ENCODE data around the gene TRIM2. TPM values are rescaled to one million over a fixed set of nuclear protein-coding genes. Genes with fewer than 3 reads are reported as not detected.

The TRIM2 gene
- total RNA-seq, 1 donor from 2014 or later, result 120 TPM

DNA sequence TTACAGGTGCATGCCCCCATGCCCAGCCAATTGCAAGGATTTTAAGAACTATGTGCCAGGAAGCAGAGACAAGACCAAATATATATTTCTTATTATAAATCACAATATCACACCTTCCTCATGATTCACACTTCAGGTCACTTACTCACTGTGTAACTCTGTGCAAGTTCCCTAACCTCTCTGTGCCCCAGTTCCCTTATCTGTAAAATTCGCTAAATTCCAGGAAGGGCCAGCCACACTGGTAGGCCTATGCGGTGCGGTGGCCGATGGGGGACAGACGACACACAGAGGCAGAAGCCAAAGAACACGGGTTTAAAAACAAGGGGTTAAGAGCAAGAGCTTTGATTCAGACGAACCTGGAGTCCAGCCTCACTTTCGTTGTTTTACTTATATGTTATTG is 2.8 kb downstream of the TRIM2 start:
- Mint-ChIP-seq H3K9me3 (ENCODE audit: unreplicated experiment) (peaks cover 2% of the 10 kb centered on the region), H3K4me1 (ENCODE audit: low read depth, unreplicated experiment) (peaks cover 21% of the 10 kb centered on the region), H3K27me3 (ENCODE audit: unreplicated experiment) (no peaks in the 10 kb centered on the region), H3K27ac (ENCODE audit: unreplicated experiment) (no peak overlapping the region), H3K4me3 (ENCODE audit: unreplicated experiment) (no peak overlapping the region), H3K36me3 (ENCODE audit: unreplicated experiment) (no peaks in the 10 kb centered on the region)
- DNase-seq, result no peak
- TF ChIP-seq, protein P1, sequence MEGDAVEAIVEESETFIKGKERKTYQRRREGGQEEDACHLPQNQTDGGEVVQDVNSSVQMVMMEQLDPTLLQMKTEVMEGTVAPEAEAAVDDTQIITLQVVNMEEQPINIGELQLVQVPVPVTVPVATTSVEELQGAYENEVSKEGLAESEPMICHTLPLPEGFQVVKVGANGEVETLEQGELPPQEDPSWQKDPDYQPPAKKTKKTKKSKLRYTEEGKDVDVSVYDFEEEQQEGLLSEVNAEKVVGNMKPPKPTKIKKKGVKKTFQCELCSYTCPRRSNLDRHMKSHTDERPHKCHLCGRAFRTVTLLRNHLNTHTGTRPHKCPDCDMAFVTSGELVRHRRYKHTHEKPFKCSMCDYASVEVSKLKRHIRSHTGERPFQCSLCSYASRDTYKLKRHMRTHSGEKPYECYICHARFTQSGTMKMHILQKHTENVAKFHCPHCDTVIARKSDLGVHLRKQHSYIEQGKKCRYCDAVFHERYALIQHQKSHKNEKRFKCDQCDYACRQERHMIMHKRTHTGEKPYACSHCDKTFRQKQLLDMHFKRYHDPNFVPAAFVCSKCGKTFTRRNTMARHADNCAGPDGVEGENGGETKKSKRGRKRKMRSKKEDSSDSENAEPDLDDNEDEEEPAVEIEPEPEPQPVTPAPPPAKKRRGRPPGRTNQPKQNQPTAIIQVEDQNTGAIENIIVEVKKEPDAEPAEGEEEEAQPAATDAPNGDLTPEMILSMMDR (IDR thresholded peaks at IDR 0.05; ENCODE audit: partially characterized antibody, unreplicated experiment), result no peak

DNA sequence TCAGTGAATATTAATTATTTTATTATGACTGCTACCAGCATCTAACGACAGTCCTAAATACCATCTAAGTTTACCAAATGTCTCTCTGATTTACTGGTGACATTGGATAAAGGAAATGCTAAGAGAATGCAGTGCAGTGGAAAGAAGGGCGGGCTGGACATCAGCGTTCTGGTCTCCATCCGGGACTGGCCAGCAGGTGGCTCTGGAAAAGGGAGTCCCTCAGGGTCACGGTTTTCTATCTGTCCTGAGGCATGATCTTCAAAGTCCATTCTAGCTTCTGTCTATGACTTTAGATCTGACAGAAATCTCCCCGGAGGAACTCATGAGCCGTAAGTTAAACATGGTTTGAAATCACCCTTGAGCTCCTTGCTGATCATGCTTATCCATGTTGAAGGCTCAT is 3.3 kb downstream of the TRIM2 start:
- TF ChIP-seq, protein P1 (IDR thresholded peaks at IDR 0.05; ENCODE audit: partially characterized antibody, unreplicated experiment), result peak; percentile 38
- no peaks in the 10 kb centered on the region for H3K36me3 Mint-ChIP-seq (ENCODE audit: unreplicated experiment)
- H3K27ac Mint-ChIP-seq (ENCODE audit: unreplicated experiment), result no peak overlapping the region
- peak; percentile 66 for DNase-seq
- H3K4me3 Mint-ChIP-seq (ENCODE audit: unreplicated experiment), result no peak overlapping the region
- H3K4me1 Mint-ChIP-seq (ENCODE audit: low read depth, unreplicated experiment), result peaks cover 21% of the 10 kb centered on the region
- H3K27me3 Mint-ChIP-seq (ENCODE audit: unreplicated experiment), result no peaks in the 10 kb centered on the region
- H3K9me3 Mint-ChIP-seq (ENCODE audit: unreplicated experiment), result peaks cover 2% of the 10 kb centered on the region

DNA sequence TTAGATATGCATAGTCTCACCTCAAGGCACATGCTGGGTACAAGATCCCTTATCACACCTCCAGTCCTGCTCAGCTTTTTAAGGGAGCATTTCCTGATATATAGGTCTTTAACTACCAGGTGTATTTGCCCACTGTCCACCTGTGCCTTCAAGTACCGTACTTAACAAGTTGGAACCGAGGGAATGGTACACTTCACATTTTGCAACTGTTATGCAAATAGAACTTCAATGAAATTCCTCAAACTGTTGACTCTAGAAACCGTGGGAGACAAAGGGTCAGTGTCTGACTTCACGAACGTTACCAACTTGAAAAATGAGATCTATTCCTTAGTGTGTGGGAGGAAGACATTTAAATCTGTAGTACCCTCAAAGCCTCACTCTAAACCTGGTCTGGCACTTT is 5.2 kb downstream of the TRIM2 start:
- H3K4me1 Mint-ChIP-seq (ENCODE audit: low read depth, unreplicated experiment), result peaks cover 15% of the 10 kb centered on the region
- no peak overlapping the region for H3K27ac Mint-ChIP-seq (ENCODE audit: unreplicated experiment)
- H3K9me3 Mint-ChIP-seq (ENCODE audit: unreplicated experiment), result peaks cover 2% of the 10 kb centered on the region
- TF ChIP-seq, protein P1 (IDR thresholded peaks at IDR 0.05; ENCODE audit: partially characterized antibody, unreplicated experiment), result no peak
- no peak for DNase-seq
- H3K36me3 Mint-ChIP-seq (ENCODE audit: unreplicated experiment), result no peaks in the 10 kb centered on the region
- H3K27me3 Mint-ChIP-seq (ENCODE audit: unreplicated experiment), result no peaks in the 10 kb centered on the region
- no peak overlapping the region for H3K4me3 Mint-ChIP-seq (ENCODE audit: unreplicated experiment)

DNA sequence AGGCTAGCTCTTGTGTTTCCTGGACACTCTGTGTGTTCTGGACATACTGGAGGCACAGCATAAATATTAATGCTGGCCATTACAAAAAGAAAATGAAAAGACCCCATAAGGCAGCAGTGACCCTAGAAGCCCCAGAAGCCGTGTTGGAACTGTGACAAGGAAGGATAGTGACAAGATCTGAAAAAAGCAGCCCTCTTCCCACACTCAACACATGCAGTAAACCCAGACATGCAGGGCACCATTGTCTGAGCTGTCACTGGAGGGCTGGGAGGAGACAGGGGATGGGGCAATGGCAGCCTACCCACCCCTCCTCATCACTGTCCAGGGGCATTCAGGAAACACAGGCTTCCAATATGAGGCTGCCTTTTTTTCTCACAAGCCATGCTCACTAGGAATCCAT is 6.5 kb downstream of the TRIM2 start:
- H3K27ac Mint-ChIP-seq (ENCODE audit: unreplicated experiment), result no peak overlapping the region
- TF ChIP-seq, protein P1 (IDR thresholded peaks at IDR 0.05; ENCODE audit: partially characterized antibody, unreplicated experiment), result no peak
- H3K36me3 Mint-ChIP-seq (ENCODE audit: unreplicated experiment), result no peaks in the 10 kb centered on the region
- peaks cover 17% of the 10 kb centered on the region for H3K4me1 Mint-ChIP-seq (ENCODE audit: low read depth, unreplicated experiment)
- DNase-seq, result no peak
- H3K27me3 Mint-ChIP-seq (ENCODE audit: unreplicated experiment), result no peaks in the 10 kb centered on the region
- peak overlapping the region; percentile 28 for H3K4me3 Mint-ChIP-seq (ENCODE audit: unreplicated experiment)
- peaks cover 2% of the 10 kb centered on the region for H3K9me3 Mint-ChIP-seq (ENCODE audit: unreplicated experiment)

DNA sequence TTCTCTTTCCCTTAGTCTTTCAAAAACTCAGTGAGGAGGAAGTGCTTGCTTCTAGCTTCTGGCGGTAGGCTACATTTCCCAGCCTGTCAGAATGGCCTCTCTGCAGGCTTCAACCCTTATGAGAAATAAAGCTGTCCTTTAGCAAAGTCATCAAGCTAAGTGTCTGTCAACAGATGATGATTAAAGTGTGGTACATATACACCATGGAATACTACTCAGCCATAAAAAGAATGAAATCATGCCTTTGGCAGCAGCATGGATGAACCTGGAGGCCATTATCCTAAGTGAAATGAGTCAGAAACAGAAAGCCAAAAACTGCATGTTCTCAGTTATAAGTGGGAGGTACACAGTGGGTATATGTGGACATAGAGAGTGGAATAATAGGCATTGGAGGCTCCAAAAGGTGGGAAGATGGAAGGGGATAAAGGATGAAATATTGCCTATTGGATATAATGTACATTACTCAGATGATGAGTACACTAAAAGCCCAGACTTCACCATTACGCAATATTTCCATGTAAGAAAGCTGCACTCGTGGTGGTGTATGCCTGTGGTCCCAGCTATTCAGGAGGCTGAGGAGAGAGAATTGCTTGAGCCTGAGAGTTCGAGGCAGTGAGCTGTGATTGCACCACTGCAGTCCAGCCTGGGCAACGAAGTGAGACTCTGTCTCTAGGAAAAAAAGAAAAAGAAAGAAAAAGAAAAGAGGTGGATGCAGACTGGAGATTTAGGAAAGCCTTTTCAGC is 7.9 kb downstream of the TRIM2 start:
- H3K36me3 Mint-ChIP-seq (ENCODE audit: unreplicated experiment), result no peaks in the 10 kb centered on the region

More for the DNA sequence above, 7.9 kb downstream of the TRIM2 start:
- Mint-ChIP-seq H3K4me1 (ENCODE audit: low read depth, unreplicated experiment) (peaks cover 23% of the 10 kb centered on the region), H3K27ac (ENCODE audit: unreplicated experiment) (no peak overlapping the region), H3K9me3 (ENCODE audit: unreplicated experiment) (no peaks in the 10 kb centered on the region), H3K4me3 (ENCODE audit: unreplicated experiment) (no peak overlapping the region), H3K27me3 (ENCODE audit: unreplicated experiment) (no peaks in the 10 kb centered on the region)
- DNase-seq, result no peak
- TF ChIP-seq, protein P1 (IDR thresholded peaks at IDR 0.05; ENCODE audit: partially characterized antibody, unreplicated experiment), result no peak

Data from glutamatergic neuron (in vitro differentiated cells).